ENCODE results near the gene GRP.

GRCh38 chr18:59268721-59269562 is 49.0 kb downstream of the GRP start:
- peak; percentile 98 for TF ChIP-seq EZH2 (IDR thresholded peaks at IDR 0.05; ENCODE audit: insufficient read depth, low read length)
- TF ChIP-seq, protein P1, sequence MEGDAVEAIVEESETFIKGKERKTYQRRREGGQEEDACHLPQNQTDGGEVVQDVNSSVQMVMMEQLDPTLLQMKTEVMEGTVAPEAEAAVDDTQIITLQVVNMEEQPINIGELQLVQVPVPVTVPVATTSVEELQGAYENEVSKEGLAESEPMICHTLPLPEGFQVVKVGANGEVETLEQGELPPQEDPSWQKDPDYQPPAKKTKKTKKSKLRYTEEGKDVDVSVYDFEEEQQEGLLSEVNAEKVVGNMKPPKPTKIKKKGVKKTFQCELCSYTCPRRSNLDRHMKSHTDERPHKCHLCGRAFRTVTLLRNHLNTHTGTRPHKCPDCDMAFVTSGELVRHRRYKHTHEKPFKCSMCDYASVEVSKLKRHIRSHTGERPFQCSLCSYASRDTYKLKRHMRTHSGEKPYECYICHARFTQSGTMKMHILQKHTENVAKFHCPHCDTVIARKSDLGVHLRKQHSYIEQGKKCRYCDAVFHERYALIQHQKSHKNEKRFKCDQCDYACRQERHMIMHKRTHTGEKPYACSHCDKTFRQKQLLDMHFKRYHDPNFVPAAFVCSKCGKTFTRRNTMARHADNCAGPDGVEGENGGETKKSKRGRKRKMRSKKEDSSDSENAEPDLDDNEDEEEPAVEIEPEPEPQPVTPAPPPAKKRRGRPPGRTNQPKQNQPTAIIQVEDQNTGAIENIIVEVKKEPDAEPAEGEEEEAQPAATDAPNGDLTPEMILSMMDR (IDR thresholded peaks at IDR 0.05; ENCODE audit: insufficient read depth, low read depth, low read length) = no peak

Measured in astrocyte (in vitro differentiated cells and primary cell).